T-cell (primary cell): ENCODE measurements around the gene PAX4. TPM values are rescaled to one million over a fixed set of nuclear protein-coding genes. Genes with fewer than 3 reads are reported as not detected.

Source experiments
- ATAC-seq, 4 experiments: fragments of 200-7000 bp in 3 of 4; fragments of 150-1000 bp in 1 of 4; cut with Tn5 transposase; replicated peaks in 1 of 4; 1 replicate in 3 of 4; 2 replicates in 1 of 4; pipeline ENCODE4 v1.10.0; 2021; ENCODE audit warnings: moderate library complexity in 3 of 4, mild to moderate bottlenecking in 2 of 4, moderate number of reproducible peaks in 1 of 4
- CTCF ChIA-PET, 2 donors: fragments of 300-600 bp; sonication (Branson Sonifier 250); formaldehyde crosslinking; loops; one replicate each; lab custom pipeline; 2022; ENCODE audit warnings: antibody characterized with exemption in 2 of 2; lab: Charles Lee
- POLR2A ChIA-PET, 2 donors: fragments of 300-600 bp; sonication (Branson Sonifier 250); formaldehyde crosslinking; loops; one replicate each; lab custom pipeline; 2022; ENCODE audit warnings: antibody characterized with exemption in 2 of 2; lab: Charles Lee
- DNase-seq, 35 experiments: peaks; one replicate each; pipeline versions ENCODE4 v3.0.0 to v3.0.0-alpha.2; 2013 to 2023
- H3K27ac ChIP-seq: one replicate; pipeline ENCODE4 v1.5.1; 2013; ENCODE audit warnings: low read length
- H3K27me3 ChIP-seq, 2 experiments: replicated peaks in 1 of 2; 1 replicate in 1 of 2; 2 replicates in 1 of 2; pipeline versions ENCODE4 v1.6.1 to v1.7.0; 2013; ENCODE audit warnings: low read length in 1 of 2, mixed read lengths in 1 of 2; ENCODE audit not compliant: control insufficient read depth in 2 of 2, insufficient read depth in 2 of 2; ENCODE audit errors: extremely low read depth in 1 of 2
- H3K36me3 ChIP-seq, 2 donors: 1 replicate in 1 of 2; 2 replicates in 1 of 2; pipeline versions ENCODE4 v1.6.1 to v1.7.0; 2013; ENCODE audit warnings: low read length in 1 of 2; ENCODE audit not compliant: control insufficient read depth in 2 of 2, insufficient read depth in 1 of 2; ENCODE audit errors: extremely low read depth in 1 of 2
- H3K4me1 ChIP-seq, 2 experiments: 1 replicate in 1 of 2; 2 replicates in 1 of 2; pipeline versions ENCODE4 v1.6.1 to v1.7.0; 2013; ENCODE audit warnings: low read length in 2 of 2, mixed read lengths in 1 of 2; ENCODE audit not compliant: insufficient read depth in 2 of 2, control insufficient read depth in 1 of 2; ENCODE audit errors: extremely low read depth in 1 of 2
- H3K4me3 ChIP-seq, 2 donors: 1 replicate in 1 of 2; 2 replicates in 1 of 2; pipeline versions ENCODE4 v1.5.1 to v1.7.0; 2013; ENCODE audit warnings: mild to moderate bottlenecking in 2 of 2, low read length in 1 of 2, moderate library complexity in 1 of 2; ENCODE audit not compliant: control insufficient read depth in 1 of 2; ENCODE audit errors: extremely low read depth in 1 of 2
- H3K9me3 ChIP-seq: 2 replicates; pipeline ENCODE4 v1.7.0; 2013
- H3K27ac Mint-ChIP-seq, 2 donors: one replicate each; pipeline ENCODE4 v1.8.0; 2020 to 2021; ENCODE audit warnings: mild to moderate bottlenecking in 2 of 2, mixed read lengths in 2 of 2
- H3K27me3 Mint-ChIP-seq, 2 donors: one replicate each; pipeline ENCODE4 v1.8.0; 2021 to 2022; ENCODE audit warnings: mixed read lengths in 2 of 2
- H3K36me3 Mint-ChIP-seq: one replicate; pipeline ENCODE4 v1.8.0; 2021; ENCODE audit warnings: mixed read lengths
- H3K4me1 Mint-ChIP-seq, 3 donors: one replicate each; pipeline ENCODE4 v1.8.0; 2020 to 2022; ENCODE audit warnings: mixed read lengths in 3 of 3, mild to moderate bottlenecking in 1 of 3
- H3K4me3 Mint-ChIP-seq, 3 donors: one replicate each; pipeline ENCODE4 v1.8.0; 2020 to 2022; ENCODE audit warnings: mild to moderate bottlenecking in 3 of 3, mixed read lengths in 3 of 3, moderate library complexity in 3 of 3
- H3K9me3 Mint-ChIP-seq, 3 donors: one replicate each; pipeline ENCODE4 v1.8.0; 2020 to 2022; ENCODE audit warnings: mixed read lengths in 3 of 3
- WGBS: methylation state at CpG from one replicate; pipeline ENCODE4 v1.1.5; 2013; ENCODE audit warnings: missing lambda C conversion rate; ENCODE audit not compliant: insufficient coverage; 5-methylcytosine and 5-hydroxymethylcytosine counted together
- total RNA-seq, 35 experiments: library from RNA in 6 of 35; stranded (reverse) in 6 of 35; fragments of 120-200 nt in 1 of 35; gene quantifications; one replicate each; pipeline versions ENCODE4 v1.2.1 to v1.2.4 and lab custom pipeline; 2013 to 2026

The PAX4 gene
- total RNA-seq, 5 donors from 2014 or later (not counting 1 experiment from before 2014, with no cell fraction given) = not detected

GRCh38 chr7:127588697-127589482 lies 29.1 kb downstream of the PAX4 start:
- CTCF ChIA-PET = interaction anchor here in 1 of 2 donors (1.0 kb wide), 1 partner anchor 10 kb away, joined by 3 read pairs; no protein-coding TSS in a partner anchor
- Histone ChIP-seq H3K4me1 (peaks cover 14 to 45% of the 10 kb centered on the region in 2 experiments), H3K4me3 (peak overlapping the region; percentile 77 to 80), H3K36me3 (peaks cover 0 to 23% of the 10 kb centered on the region in 2 donors), H3K9me3 (no peaks in the 10 kb centered on the region), H3K27ac (peak overlapping the region; percentile 53), H3K27me3 (no peaks in the 10 kb centered on the region)
- H3K27me3 Mint-ChIP-seq = no peaks in the 10 kb centered on the region
- DNase-seq = peak in 16 of 35 experiments; percentile 3 to 47 (median 15)
- H3K4me3 Mint-ChIP-seq = peak overlapping the region; percentile 91 to 92 (median 91)
- H3K9me3 Mint-ChIP-seq = no peaks in the 10 kb centered on the region
- H3K27ac Mint-ChIP-seq = peak overlapping the region; percentile 79 to 86
- 27% methylated on average over 25 of the region's 43 CpGs for WGBS
- POLR2A ChIA-PET = interaction anchor here (0.6 to 1.1 kb wide), 4 partner anchors 12 to 447 kb away, joined by 3 to 5 read pairs (median 4); no protein-coding TSS in a partner anchor
- H3K36me3 Mint-ChIP-seq = peaks cover 14% of the 10 kb centered on the region
- ATAC-seq = peak; percentile 23 to 33 (median 30)
- H3K4me1 Mint-ChIP-seq = peaks cover 44 to 54% (median 48%) of the 10 kb centered on the region in 3 donors

GRCh38 chr7:127588019-127588696 lies 29.8 kb downstream of the PAX4 start, which contains the start of gene ARF5:
TSS of gene ARF5 (plus strand) at chr7:127588411. CDS start at chr7:127588499, 88 bp downstream.
- DNase-seq (peak; percentile 68 to 92 (median 83)), ATAC-seq (peak; percentile 81 to 89 (median 84))
- no peaks in the 10 kb centered on the region for H3K9me3 Mint-ChIP-seq
- Histone ChIP-seq H3K9me3 (no peaks in the 10 kb centered on the region), H3K4me1 (peaks cover 20 to 52% of the 10 kb centered on the region in 2 experiments), H3K36me3 (peaks cover 4 to 29% of the 10 kb centered on the region in 2 donors), H3K27me3 (no peaks in the 10 kb centered on the region), H3K4me3 (peak within 1 kb of the TSS; percentile 77 to 80), H3K27ac (peak within 1 kb of the TSS; percentile 58)
- H3K4me1 Mint-ChIP-seq = peaks cover 52 to 62% (median 56%) of the 10 kb centered on the region in 3 donors
- peaks cover 20% of the 10 kb centered on the region for H3K36me3 Mint-ChIP-seq
- peak within 1 kb of the TSS; percentile 91 to 92 (median 91) for H3K4me3 Mint-ChIP-seq
- no peaks in the 10 kb centered on the region for H3K27me3 Mint-ChIP-seq
- H3K27ac Mint-ChIP-seq = peak within 1 kb of the TSS; percentile 79 to 86
- CTCF ChIA-PET = interaction anchor here in 1 of 2 donors (1.0 to 1.1 kb wide), 2 partner anchors 9 to 74 kb away, joined by 3 read pairs; no protein-coding TSS in a partner anchor
- POLR2A ChIA-PET = interaction anchor here (0.6 to 1.1 kb wide), 7 partner anchors 11 to 447 kb away, joined by 3 to 5 read pairs (median 3); no protein-coding TSS in a partner anchor
- WGBS = 1% methylated on average over 69 of the region's 77 CpGs

- peak overlapping the region in 1 of 2 donors; percentile 28 for H3K27ac Mint-ChIP-seq
Measured at GRCh38 chr7:127587663-127588018, 30.3 kb downstream of the PAX4 start.

GRCh38 chr7:127586346-127586745 lies 31.6 kb downstream of the PAX4 start:
- no peak overlapping the region for H3K4me3 ChIP-seq
- ChIA-PET POLR2A (interaction anchor here in 1 of 2 donors (1.4 kb wide), 1 partner anchor 194 kb away, joined by 7 read pairs; the partner anchor contains the start of gene ZNF800), CTCF (interaction anchor here in 1 of 2 donors (1.0 kb wide), 1 partner anchor 238 kb away, joined by 3 read pairs; no protein-coding TSS in a partner anchor)
- DNase-seq (no peak), ATAC-seq (no peak)
- H3K36me3 ChIP-seq = peaks cover 10 to 41% of the 10 kb centered on the region in 2 donors
- H3K27me3 Mint-ChIP-seq = no peaks in the 10 kb centered on the region
- H3K9me3 ChIP-seq = no peaks in the 10 kb centered on the region
- peaks cover 21 to 70% of the 10 kb centered on the region in 2 experiments for H3K4me1 ChIP-seq
- peak overlapping the region; percentile 86 to 91 (median 90) for H3K4me3 Mint-ChIP-seq
- H3K27ac Mint-ChIP-seq = peak overlapping the region in 1 of 2 donors; percentile 24
- no peaks in the 10 kb centered on the region for H3K27me3 ChIP-seq
- no peak overlapping the region for H3K27ac ChIP-seq
- H3K9me3 Mint-ChIP-seq = no peaks in the 10 kb centered on the region
- peaks cover 70 to 77% (median 70%) of the 10 kb centered on the region in 3 donors for H3K4me1 Mint-ChIP-seq
- WGBS = 80% methylated on average over 1 of the region's 2 CpGs
- H3K36me3 Mint-ChIP-seq = peaks cover 28% of the 10 kb centered on the region

More at GRCh38 chr7:127587663-127588018, 30.3 kb downstream of the PAX4 start:
- ChIA-PET POLR2A (interaction anchor here (0.6 to 1.1 kb wide), 4 partner anchors 79 to 229 kb away, joined by 3 to 4 read pairs (median 3); no protein-coding TSS in a partner anchor), CTCF (interaction anchor here in 1 of 2 donors (1.1 kb wide), 1 partner anchor 73 kb away, joined by 3 read pairs; no protein-coding TSS in a partner anchor)
- Histone ChIP-seq H3K4me1 (peaks cover 20 to 57% of the 10 kb centered on the region in 2 experiments), H3K4me3 (peak overlapping the region; percentile 73 to 80), H3K36me3 (peaks cover 9 to 34% of the 10 kb centered on the region in 2 donors), H3K9me3 (no peaks in the 10 kb centered on the region), H3K27me3 (no peaks in the 10 kb centered on the region), H3K27ac (peak overlapping the region; percentile 58)
- peaks cover 57 to 67% (median 61%) of the 10 kb centered on the region in 3 donors for H3K4me1 Mint-ChIP-seq
- H3K27me3 Mint-ChIP-seq = no peaks in the 10 kb centered on the region
- no peaks in the 10 kb centered on the region for H3K9me3 Mint-ChIP-seq
- ATAC-seq (no peak), DNase-seq (no peak)
- 81% methylated on average over 5 of the region's 20 CpGs for WGBS
- peak overlapping the region; percentile 86 to 91 (median 90) for H3K4me3 Mint-ChIP-seq
- peaks cover 25% of the 10 kb centered on the region for H3K36me3 Mint-ChIP-seq

- Mint-ChIP-seq H3K9me3 (no peaks in the 10 kb centered on the region), H3K4me3 (peak within 1 kb of the TSS; percentile 86 to 91 (median 90)), H3K27me3 (no peaks in the 10 kb centered on the region), H3K27ac (peak within 1 kb of the TSS; percentile 80 to 93), H3K4me1 (peaks cover 76 to 82% (median 80%) of the 10 kb centered on the region in 3 donors), H3K36me3 (peaks cover 25% of the 10 kb centered on the region)
- ChIA-PET POLR2A (interaction anchor here (0.6 to 1.4 kb wide), 4 partner anchors 9 to 193 kb away, joined by 3 to 7 read pairs (median 4); partner anchors contain the start of gene ZNF800 (in 1 of the 2)), CTCF (no interaction called here)
- H3K4me1 ChIP-seq = peaks cover 21 to 74% of the 10 kb centered on the region in 2 experiments
- ATAC-seq (peak; percentile 78 to 82 (median 80)), DNase-seq (peak; percentile 79 to 96 (median 91))
- peak within 1 kb of the TSS; percentile 86 to 92 for H3K4me3 ChIP-seq
- H3K9me3 ChIP-seq = no peaks in the 10 kb centered on the region
- peak within 1 kb of the TSS; percentile 74 for H3K27ac ChIP-seq
- WGBS = 6% methylated on average over 76 of the region's 78 CpGs
- H3K27me3 ChIP-seq = no peaks in the 10 kb centered on the region
- peaks cover 10 to 38% of the 10 kb centered on the region in 2 donors for H3K36me3 ChIP-seq
Measured at GRCh38 chr7:127585044-127585953, 32.6 kb downstream of the PAX4 start, which contains the start of gene GCC1. TSS of gene GCC1 (minus strand) at chr7:127585596. CDS start at chr7:127585182, 414 bp downstream.
